Medulla oblongata (tissue), 1 donor: ENCODE data around the gene HTN1.
"Not testable (repeated sequence)": the region's sequence is repeated elsewhere in the genome, so short reads cannot be mapped to it uniquely, and the experiment has no call there.

Experiments used
- DNase-seq: peaks from one replicate; pipeline ENCODE4 v3.0.0-alpha.2; 2015; ENCODE audit errors: extremely low spot score

HTN1 gene

DNA sequence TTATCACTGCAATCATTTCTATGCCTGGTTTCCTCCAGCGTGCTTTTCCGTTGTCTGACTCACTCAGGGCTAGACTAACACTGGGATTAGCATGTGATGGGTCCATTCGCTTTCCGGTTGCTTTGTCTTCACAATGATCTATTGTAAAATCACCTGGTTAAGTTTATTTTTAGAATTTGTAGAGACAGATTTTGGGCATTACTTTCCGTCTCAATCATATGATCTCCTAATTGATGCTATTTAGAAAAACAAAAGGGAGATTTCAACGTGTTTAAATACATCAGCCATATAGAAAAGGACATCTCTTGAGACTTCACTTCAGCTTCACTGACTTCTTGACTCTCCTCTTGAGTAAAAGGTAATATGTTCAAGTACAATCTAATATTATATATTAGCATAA is at the start of gene HTN1:
TSS of gene HTN1 (plus strand) at position 301 of the 400 bp plus-strand sequence. CDS start 2,639 bp downstream, outside the sequence.
- not testable (repeated sequence) for DNase-seq

DNA sequence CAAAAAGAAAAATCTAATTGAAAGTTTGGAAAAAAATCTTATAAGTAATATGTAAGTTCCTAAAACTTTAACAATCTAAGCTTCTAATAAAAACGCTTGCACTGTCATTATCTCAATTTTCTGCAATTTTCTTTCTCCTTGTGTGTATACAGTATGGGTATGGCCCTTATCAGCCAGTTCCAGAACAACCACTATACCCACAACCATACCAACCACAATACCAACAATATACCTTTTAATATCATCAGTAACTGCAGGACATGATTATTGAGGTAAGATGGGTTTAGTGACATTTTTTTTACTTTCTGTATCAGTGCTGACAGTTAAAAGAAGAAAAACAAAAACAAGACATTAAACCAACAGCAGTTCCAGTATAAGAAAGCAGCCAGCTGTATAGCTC is 49.5 kb upstream of the HTN1 start:
- no peak for DNase-seq

DNA sequence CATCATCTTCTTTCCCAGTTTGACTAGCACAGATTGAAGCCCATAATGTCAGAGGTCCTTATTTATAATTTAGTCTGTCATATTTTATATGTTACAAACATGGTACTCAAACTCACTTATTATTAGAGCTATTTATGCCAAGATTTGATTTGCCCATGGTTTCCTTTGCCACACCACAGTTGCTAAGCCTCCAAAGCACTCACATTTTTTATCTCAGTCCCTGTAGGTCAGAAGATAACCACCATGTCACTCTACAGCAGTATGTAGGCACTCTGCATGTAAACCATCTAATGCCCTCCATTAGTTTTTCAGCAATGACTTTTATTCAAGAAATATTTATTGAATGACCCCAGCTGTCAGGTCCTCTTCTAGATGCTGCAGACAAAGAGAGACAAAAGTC is 47.7 kb upstream of the HTN1 start:
- no peak for DNase-seq

DNA sequence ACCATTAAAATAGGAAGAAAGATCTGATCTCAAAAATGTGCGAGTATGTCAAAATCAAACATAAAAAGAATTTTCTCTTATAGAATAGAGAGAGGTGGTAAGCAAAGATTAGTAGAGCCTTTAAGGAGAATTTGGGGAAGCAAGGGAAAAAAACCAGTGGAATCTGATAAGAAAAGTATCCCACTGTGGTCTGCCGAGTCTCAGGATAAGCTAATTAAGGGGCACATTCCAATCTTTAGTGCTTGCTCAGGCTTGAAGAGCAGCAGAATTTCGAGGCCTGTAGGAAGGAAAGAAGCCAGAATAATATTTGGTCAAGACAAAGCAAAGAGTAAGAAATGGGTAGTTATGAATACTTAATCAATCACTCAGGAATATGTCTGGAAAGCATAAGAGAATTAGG is 41.5 kb upstream of the HTN1 start:
- DNase-seq = no peak

DNA sequence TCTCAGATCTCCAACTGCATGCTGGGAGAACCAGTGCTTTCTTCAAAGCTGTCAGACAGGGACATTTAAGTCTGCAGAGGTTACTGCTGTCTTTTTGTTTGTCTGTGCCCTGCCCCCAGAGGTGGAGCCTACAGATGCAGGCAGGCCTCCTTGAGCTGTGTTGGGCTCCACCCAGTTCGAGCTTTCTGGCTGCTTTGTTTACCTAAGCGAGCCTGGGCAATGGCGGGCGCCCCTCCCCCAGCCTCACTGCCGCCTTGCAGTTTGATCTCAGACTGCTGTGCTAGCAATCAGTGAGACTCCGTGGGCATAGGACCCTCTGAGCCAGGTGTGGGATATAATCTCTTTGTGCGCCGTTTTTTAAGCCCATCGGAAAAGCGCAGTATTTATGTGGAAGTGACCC is 31.2 kb upstream of the HTN1 start:
- DNase-seq = not testable (repeated sequence)

DNA sequence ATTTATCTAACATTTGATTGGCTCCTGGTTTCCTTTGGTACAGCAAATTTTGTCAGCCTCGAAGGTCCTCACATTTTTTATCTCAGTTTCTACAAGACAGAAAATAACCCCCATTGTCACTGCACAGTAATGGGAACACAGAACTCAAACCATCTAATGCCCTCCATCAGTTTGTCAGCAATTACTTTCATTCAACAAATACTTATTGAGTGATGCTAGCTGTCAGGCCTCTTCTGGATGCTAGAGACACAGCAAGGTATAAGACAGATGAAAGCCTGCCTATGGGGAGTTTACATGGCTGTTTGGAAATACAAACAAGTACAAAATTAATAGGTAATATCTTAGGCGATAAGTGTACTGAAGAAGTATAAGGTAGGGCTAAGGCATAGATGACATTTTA is 27.0 kb upstream of the HTN1 start:
- no peak for DNase-seq

DNA sequence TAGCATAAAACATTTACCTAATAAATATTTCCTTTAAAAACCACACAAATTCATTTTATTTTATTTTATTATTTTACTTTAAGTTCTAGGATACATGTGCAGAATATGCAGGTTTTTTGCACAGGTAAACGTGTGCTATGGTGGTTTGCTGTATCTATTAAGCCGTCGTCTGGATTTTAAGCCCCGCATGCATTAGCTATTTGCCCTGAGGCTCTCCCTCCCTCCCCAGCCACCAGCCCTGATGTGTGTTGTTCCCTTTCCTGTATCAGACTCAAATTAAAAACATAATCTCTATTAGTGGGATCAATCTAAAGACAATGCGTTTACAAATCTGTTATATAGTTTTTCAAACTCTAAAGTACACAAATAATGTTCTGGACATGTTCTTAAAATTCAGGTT is 23.2 kb upstream of the HTN1 start:
- no peak for DNase-seq

DNA sequence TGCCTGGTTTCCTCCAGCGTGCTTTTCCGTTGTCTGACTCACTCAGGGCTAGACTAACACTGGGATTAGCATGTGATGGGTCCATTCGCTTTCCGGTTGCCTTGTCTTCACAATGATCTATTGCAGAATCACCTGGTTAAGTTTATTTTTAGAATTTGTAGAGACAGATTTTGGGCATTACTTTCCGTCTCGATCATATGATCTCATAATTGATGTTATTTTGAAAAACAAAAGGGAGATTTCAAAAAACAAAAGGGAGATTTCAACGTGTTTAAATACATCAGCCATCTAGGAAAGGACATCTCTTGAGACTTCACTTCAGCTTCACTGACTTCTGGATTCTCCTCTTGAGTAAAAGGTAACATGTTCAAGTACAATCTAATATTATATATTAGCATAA is 22.1 kb upstream of the HTN1 start, which contains the start of gene HTN3:
TSS of gene HTN3 (plus strand) at position 301 of the 400 bp plus-strand sequence. CDS start 2,282 bp downstream, outside the sequence.
- not testable (repeated sequence) for DNase-seq

DNA sequence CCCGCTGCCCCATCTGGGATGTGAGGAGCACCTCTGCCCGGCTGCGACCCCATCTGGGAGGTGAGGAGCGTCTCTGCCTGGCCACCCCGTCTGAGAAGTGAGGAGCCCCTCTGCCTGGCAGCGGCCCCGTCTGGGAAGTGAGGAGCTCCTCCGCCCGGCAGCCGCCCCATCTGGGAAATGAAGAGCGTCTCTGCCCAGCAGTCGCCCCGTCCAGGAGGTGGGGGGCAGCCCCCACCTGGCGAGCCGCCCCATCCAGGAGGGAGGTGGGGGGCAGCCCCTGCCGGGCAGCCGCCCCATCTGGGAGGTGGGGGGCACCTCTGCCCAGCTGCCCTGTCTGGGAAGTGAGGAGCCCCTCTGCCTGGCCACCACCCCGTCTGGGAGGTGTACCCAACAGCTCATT is 12.7 kb upstream of the HTN1 start:
- DNase-seq = not testable (repeated sequence)

DNA sequence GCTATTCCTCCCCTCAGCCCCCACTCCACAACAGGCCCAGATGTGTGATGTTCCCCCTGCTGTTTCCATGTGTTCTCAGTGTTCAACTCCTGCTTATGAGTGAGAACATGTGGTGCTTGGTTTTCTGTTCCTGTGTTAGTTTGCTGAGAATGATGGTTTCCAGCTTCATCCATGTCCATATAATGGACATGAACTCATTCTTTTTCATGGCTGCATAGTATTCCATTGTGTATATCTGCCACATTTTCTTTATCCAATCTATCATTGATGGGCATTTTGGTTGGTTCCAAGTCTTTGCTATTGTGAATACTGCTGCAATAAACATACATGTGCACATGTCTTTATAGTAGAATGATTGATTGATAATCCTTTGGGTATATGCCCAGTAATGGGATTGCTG is 10.3 kb upstream of the HTN1 start:
- not testable (repeated sequence) for DNase-seq

DNA sequence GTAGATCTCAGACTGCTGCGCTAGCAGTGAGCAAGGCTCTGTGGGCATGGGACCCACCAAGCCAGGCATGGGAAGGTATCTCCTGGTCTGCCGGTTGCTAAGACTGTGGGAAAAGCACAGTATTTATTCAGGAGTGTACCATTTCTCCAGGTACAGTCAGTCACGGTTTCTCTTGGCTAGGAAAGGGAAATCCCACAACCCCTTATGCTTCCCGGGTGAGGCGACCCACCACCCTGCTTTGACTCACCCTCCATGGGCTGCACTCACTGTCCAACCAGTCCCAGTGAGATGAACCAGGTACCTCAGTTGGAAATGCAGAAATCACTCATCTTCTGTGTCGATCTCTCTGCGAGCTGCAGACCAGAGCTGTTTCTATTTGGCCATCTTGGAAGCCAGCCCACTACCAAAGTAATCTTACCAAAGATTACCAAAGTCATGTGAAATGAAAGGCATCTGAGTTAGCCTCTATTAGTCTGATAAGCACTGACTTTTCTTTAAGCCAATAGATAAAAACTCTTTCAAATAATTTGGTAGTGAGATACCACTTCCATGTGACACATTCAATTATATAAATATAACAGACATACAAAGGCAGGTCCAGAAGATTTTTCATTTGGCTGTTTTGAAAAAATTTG is 8.5 kb upstream of the HTN1 start:
- no peak for DNase-seq

DNA sequence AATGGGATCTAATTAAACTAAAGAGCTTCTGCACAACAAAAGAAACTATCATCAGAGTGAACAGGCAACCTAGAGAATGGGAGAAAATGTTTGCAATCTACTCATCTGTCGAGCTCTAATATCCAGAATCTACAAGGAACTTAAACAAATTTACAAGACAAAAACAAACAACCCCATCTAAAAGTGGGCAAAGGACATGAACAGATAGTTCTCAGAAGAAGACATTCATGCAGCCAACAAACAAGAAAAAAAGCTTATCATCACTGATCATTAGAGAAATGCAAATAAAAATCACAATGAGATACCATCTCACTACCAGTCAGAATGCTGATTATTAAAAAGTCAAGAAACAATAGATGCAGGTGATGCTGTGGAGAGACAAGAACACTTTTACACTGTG is 6.3 kb downstream of the HTN1 start:
- not testable (repeated sequence) for DNase-seq

DNA sequence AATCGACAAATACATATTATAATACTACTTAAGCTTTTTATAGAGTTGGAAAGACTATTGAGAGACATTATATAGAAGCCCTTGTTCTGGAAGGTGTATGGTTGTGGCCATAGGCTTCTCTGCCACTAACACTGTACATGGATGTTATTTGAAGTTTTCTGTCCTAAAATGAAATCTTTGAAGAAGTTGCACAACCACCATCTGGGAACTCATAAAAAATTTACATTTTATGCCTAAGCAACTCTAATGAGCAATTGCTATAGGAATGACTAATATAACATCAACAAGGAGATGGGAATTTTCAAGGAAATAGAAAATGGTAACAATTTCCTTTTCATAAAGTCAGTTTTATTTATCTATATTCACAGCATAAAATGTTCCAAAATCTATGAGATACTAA is 7.4 kb downstream of the HTN1 start:
- DNase-seq = no peak

DNA sequence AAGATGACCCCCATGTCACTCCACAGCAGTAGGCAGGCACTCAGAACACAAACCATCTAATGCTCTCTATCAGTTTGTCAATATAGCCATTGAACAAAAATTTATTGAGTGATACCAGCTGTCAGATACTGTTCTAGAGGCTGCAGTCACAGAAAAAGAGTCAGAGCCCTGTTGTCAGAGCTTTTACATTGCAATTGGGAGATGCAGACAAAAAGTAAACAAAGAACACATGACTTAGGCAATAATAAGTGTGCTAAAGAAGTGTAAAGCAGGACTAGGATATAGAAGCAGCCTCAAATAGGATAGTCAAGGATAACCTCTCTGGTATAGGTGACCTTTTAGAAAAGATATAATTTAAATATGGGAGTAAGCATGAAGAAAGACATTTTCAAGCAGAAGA is 8.9 kb downstream of the HTN1 start:
- DNase-seq = no peak

DNA sequence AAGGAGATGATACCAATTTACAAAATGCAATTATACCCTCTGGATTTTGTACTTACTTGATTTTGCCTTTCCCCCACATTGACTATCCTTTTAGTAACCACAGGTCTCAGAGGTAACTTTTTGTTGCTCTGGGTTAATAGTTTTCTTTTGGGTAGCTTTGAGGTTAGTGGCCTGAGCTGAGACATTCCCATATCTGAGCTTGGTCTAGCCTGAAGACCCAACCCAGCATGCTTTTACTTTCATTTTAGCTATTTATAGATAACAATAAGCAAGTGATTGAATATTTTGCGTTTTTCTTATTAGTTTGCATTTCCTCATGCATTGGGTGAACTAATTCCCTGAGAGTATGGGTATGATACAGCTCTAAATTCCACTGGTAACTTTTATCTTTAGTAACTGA is 11.8 kb downstream of the HTN1 start:
- DNase-seq = no peak

DNA sequence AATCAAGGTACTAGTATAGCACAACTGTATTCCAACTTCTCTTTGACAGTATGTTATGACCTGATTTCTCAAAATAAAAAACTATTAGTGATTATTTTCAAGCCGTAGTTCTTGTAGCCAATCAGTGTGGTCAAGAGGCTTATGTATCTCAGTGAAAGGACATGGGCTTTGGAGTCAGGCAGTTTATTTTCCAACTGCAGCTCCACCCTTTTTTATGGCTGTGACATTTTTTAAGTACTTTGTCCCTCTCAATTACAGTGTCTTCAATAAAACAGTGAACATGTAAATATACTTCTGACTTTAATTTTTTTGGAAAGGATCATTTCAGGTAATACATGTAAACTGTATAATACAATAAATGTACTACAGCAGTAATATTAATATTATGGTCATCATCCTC is 30.0 kb downstream of the HTN1 start:
- no peak for DNase-seq

DNA sequence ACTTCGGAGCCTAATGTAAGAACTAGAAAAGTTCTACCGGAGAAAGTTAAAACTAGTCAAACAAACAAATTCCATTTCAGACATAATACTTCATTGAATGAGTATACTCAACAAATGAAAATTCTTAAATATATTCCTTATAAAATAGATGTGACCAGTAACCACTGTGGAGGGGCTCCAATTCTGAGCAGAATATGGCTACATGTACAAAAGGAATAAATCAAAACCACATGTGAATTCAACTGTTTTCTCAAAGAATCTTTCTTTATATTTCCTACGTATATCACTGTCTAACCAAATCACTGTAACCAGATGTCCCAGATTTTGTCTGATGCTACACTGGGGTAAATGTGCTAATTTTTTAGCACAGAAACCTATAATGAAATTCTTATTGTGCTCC is 49.0 kb downstream of the HTN1 start:
- no peak for DNase-seq
